SK-N-SH treated with all-trans-retinoic acid at 6 μM for 48 hours (cell line): ENCODE data around the gene KCTD12.

Experiments used
- ATAC-seq: fragments of 200-7000 bp; cut with Tn5 transposase; 3 replicates; pipeline ENCODE4 v1.9.1; 2020; ENCODE audit warnings: mild to moderate bottlenecking, moderate library complexity
- ARNTL ChIP-seq: fragments of 450-650 bp; formaldehyde crosslinking; IDR thresholded peaks from 2 replicates; pipeline ENCODE4 v1.5.0; 2020; ENCODE audit warnings: low read depth, mild to moderate bottlenecking, moderate library complexity, borderline replicate concordance
- CREB5 ChIP-seq: fragments of 250-450 bp; sonication (Bioruptor Pico); IDR thresholded peaks from 2 replicates; pipeline ENCODE4 v1.5.1; 2020; ENCODE audit warnings: low read depth, mild to moderate bottlenecking, moderate library complexity
- CSRNP3 ChIP-seq: fragments of 250-450 bp; sonication (Bioruptor Pico); IDR thresholded peaks from 2 replicates; pipeline ENCODE4 v1.5.1; 2021; ENCODE audit warnings: mild to moderate bottlenecking, moderate library complexity
- GLIS3 ChIP-seq: fragments of 250-450 bp; sonication (Bioruptor Pico); IDR thresholded peaks from 2 replicates; pipeline ENCODE4 v1.5.0; 2020; ENCODE audit warnings: mild to moderate bottlenecking, moderate library complexity
- ISL1 ChIP-seq: fragments of 250-450 bp; sonication (Bioruptor Pico); IDR thresholded peaks from 2 replicates; pipeline ENCODE4 v2.1.2; 2022; ENCODE audit warnings: mild to moderate bottlenecking, moderate library complexity
- OSR1 ChIP-seq: fragments of 250-450 bp; sonication (Bioruptor Pico); IDR thresholded peaks from 2 replicates; pipeline ENCODE4 v1.8.0; 2022; ENCODE audit warnings: moderate library complexity, mild to moderate bottlenecking, inconsistent platforms
- PATZ1 ChIP-seq: fragments of 250-450 bp; sonication (Bioruptor Pico); IDR thresholded peaks from 2 replicates; pipeline ENCODE4 v1.8.0; 2020; ENCODE audit warnings: mild to moderate bottlenecking, moderate library complexity, borderline replicate concordance
- PPARA ChIP-seq: fragments of 250-450 bp; sonication (Bioruptor Pico); IDR thresholded peaks from 2 replicates; pipeline ENCODE4 v1.5.0; 2020; ENCODE audit warnings: mild to moderate bottlenecking, borderline replicate concordance
- RARB ChIP-seq: fragments of 250-450 bp; sonication (Bioruptor Pico); IDR thresholded peaks from 2 replicates; pipeline ENCODE4 v1.8.0; 2021; ENCODE audit warnings: mild to moderate bottlenecking, moderate library complexity
- TOX ChIP-seq: fragments of 250-450 bp; sonication (Bioruptor Pico); IDR thresholded peaks from 2 replicates; pipeline ENCODE4 v1.8.0; 2021; ENCODE audit warnings: mild to moderate bottlenecking, moderate library complexity, borderline replicate concordance
- TSHZ2 ChIP-seq: fragments of 250-450 bp; sonication (Bioruptor Pico); IDR thresholded peaks from 2 replicates; pipeline ENCODE4 v1.5.0; 2020; ENCODE audit warnings: mild to moderate bottlenecking, moderate library complexity
- ZC3H10 ChIP-seq: fragments of 250-450 bp; sonication (Bioruptor Pico); IDR thresholded peaks from 2 replicates; pipeline ENCODE4 v1.5.1; 2021; ENCODE audit warnings: mild to moderate bottlenecking, moderate library complexity
- ZFP3 ChIP-seq: fragments of 250-450 bp; sonication (Bioruptor Pico); IDR thresholded peaks from 2 replicates; pipeline ENCODE4 v1.5.0; 2020; ENCODE audit warnings: mild to moderate bottlenecking, moderate library complexity
- ZFP30 ChIP-seq: fragments of 450-650 bp; formaldehyde crosslinking; IDR thresholded peaks from 2 replicates; pipeline ENCODE4 v1.5.0; 2022; ENCODE audit warnings: mild to moderate bottlenecking, moderate library complexity
- ZNF565 ChIP-seq: fragments of 450-650 bp; formaldehyde crosslinking; conservative IDR thresholded peaks from 2 replicates; pipeline ENCODE4 v1.5.0; 2020; ENCODE audit warnings: low read depth, mild to moderate bottlenecking, moderate library complexity

Gene KCTD12

GRCh38 chr13:76886292-76887075, at the start of gene KCTD12:
KCTD12 (minus strand) TSS chr13:76886405; CDS start chr13:76886148, 257 bp downstream.
- TF ChIP-seq OSR1 (CRISPR knock-in tag), result no peak
- no peak for TF ChIP-seq PATZ1
- 0 out of 2 replicates have a peak, but pooled peaks have one; percentile 24 for TF ChIP-seq TSHZ2 (CRISPR knock-in tag)
- ATAC-seq, result peak; percentile 82

- no peak for ATAC-seq
- TF ChIP-seq TSHZ2 (CRISPR knock-in tag) (no peak), GLIS3 (no peak), ARNTL (CRISPR knock-in tag) (no peak)
- TF ChIP-seq, all 23 proteins: peak for 0
Measured at GRCh38 chr13:76934671-76935070, 48.5 kb upstream of the KCTD12 start.

- no peak for ATAC-seq
- TF ChIP-seq ZC3H10 (CRISPR knock-in tag) (no peak), ZFP3 (CRISPR knock-in tag) (no peak), ZFP30 (CRISPR knock-in tag) (no peak), CSRNP3 (CRISPR knock-in tag) (no peak), PPARA (CRISPR knock-in tag) (no peak), ISL1 (no peak), CREB5 (CRISPR knock-in tag) (no peak), PATZ1 (no peak)
Measured at GRCh38 chr13:76932076-76932475, 45.9 kb upstream of the KCTD12 start.

GRCh38 chr13:76929851-76930374, 43.7 kb upstream of the KCTD12 start:
- ATAC-seq, result no peak
- no peak for TF ChIP-seq ARNTL (CRISPR knock-in tag)
- no peak for TF ChIP-seq RARB
- no peak for TF ChIP-seq ZNF565 (CRISPR knock-in tag)
- no peak for TF ChIP-seq ZFP3 (CRISPR knock-in tag)
- no peak for TF ChIP-seq ZC3H10 (CRISPR knock-in tag)
- TF ChIP-seq PATZ1, result no peak
- TF ChIP-seq PPARA (CRISPR knock-in tag), result no peak
- TF ChIP-seq GLIS3, result no peak
- no peak for TF ChIP-seq OSR1 (CRISPR knock-in tag)
- TF ChIP-seq ISL1, result no peak
- TF ChIP-seq TOX (CRISPR knock-in tag), result no peak
